HEK293 (cell line): ENCODE results near the gene AGAP3.

Experiments used
- CTCF ChIA-PET: fragments of 350-600 bp; formaldehyde crosslinking; extraction: SDS; loops from one replicate; lab custom pipeline; 2021; ENCODE audit warnings: antibody characterized with exemption; lab: Yijun Ruan, JAX
- POLR2A ChIA-PET: fragments of 300-600 bp; formaldehyde crosslinking; extraction: SDS; loops from one replicate; lab custom pipeline; 2020; ENCODE audit warnings: antibody characterized with exemption, inconsistent platforms; lab: Yijun Ruan, JAX
- H3K27ac ChIP-seq: fragments of 200-500 bp; sonication (Bioruptor generic); 2 replicates; pipeline ENCODE4 v1.5.1; 2014; ENCODE audit warnings: low read depth, low read length, control low read depth, inconsistent platforms; ENCODE audit errors: extremely low read depth
- H3K36me3 ChIP-seq, 2 experiments: fragments of 200-500 bp in 1 of 2; sonication (Bioruptor generic) in 1 of 2; 1 replicate in 1 of 2; 2 replicates in 1 of 2; pipeline ENCODE4 v1.5.1; 2014 to 2017; ENCODE audit warnings: inconsistent platforms in 2 of 2, low read length in 2 of 2; ENCODE audit not compliant: control insufficient read depth in 2 of 2, insufficient read depth in 1 of 2
- H3K4me1 ChIP-seq: fragments of 200-500 bp; sonication (Bioruptor generic); 2 replicates; pipeline ENCODE4 v1.5.1; 2014; ENCODE audit warnings: mild to moderate bottlenecking, low read length, inconsistent platforms; ENCODE audit not compliant: control insufficient read depth, insufficient read depth
- H3K4me3 ChIP-seq: 2 replicates; pipeline ENCODE4 v1.5.1; 2011; ENCODE audit warnings: low read depth, mild to moderate bottlenecking, control low read depth, low read length, moderate library complexity
- H3K9me3 ChIP-seq: fragments of 200-500 bp; sonication (Bioruptor generic); 2 replicates; pipeline ENCODE4 v1.5.1; 2014; ENCODE audit warnings: low read depth, low read length, inconsistent platforms; ENCODE audit not compliant: control insufficient read depth, insufficient read depth
- GLIS1 ChIP-seq: fragments of 450-650 bp; formaldehyde crosslinking; IDR thresholded peaks from 2 replicates; pipeline ENCODE4 v1.5.1; 2016; ENCODE audit warnings: missing biosample characterization, missing genetic modification characterization
- IKZF3 ChIP-seq: fragments of 450-650 bp; IDR thresholded peaks from 2 replicates; pipeline ENCODE4 v1.5.0; 2018; ENCODE audit warnings: missing biosample characterization, mild to moderate bottlenecking, missing genetic modification characterization, moderate library complexity
- MEIS1 ChIP-seq: sonication (generic); formaldehyde crosslinking; IDR thresholded peaks from 2 replicates; pipeline ENCODE4 v1.8.1; 2022; ENCODE audit warnings: missing genetic modification reagents, mild to moderate bottlenecking, borderline replicate concordance
- SCRT2 ChIP-seq: fragments of 450-650 bp; formaldehyde crosslinking; IDR thresholded peaks from 2 replicates; pipeline ENCODE4 v1.5.1; 2016; ENCODE audit warnings: missing biosample characterization, missing genetic modification characterization
- SP2 ChIP-seq: fragments of 450-650 bp; formaldehyde crosslinking; IDR thresholded peaks from 2 replicates; pipeline ENCODE4 v1.5.1; 2016; ENCODE audit warnings: missing biosample characterization, missing genetic modification characterization
- ZBTB8A ChIP-seq: fragments of 450-650 bp; formaldehyde crosslinking; IDR thresholded peaks from 2 replicates; pipeline ENCODE4 v1.5.1; 2016; ENCODE audit warnings: missing biosample characterization, missing genetic modification characterization
- ZFHX2 ChIP-seq: fragments of 450-650 bp; formaldehyde crosslinking; conservative IDR thresholded peaks from 2 replicates; pipeline ENCODE4 v1.5.1; 2016; ENCODE audit warnings: missing biosample characterization, missing genetic modification characterization
- ZIC2 ChIP-seq: fragments of 450-650 bp; formaldehyde crosslinking; IDR thresholded peaks from 2 replicates; pipeline ENCODE4 v1.5.1; 2016; ENCODE audit warnings: missing biosample characterization, missing genetic modification characterization
- ZNF132 ChIP-seq: fragments of 450-650 bp; formaldehyde crosslinking; IDR thresholded peaks from 2 replicates; pipeline ENCODE4 v1.5.1; 2017; ENCODE audit warnings: missing biosample characterization, missing genetic modification characterization, borderline replicate concordance
- ZNF169 ChIP-seq: fragments of 450-650 bp; formaldehyde crosslinking; IDR thresholded peaks from 2 replicates; pipeline ENCODE4 v1.5.1; 2016; ENCODE audit warnings: missing biosample characterization, missing genetic modification characterization
- ZNF2 ChIP-seq: fragments of 450-650 bp; formaldehyde crosslinking; IDR thresholded peaks from 2 replicates; pipeline ENCODE4 v1.5.1; 2016; ENCODE audit warnings: missing biosample characterization, missing genetic modification characterization
- ZNF248 ChIP-seq: fragments of 450-650 bp; formaldehyde crosslinking; IDR thresholded peaks from 2 replicates; pipeline ENCODE4 v1.5.1; 2017; ENCODE audit warnings: missing biosample characterization, missing genetic modification characterization
- ZNF362 ChIP-seq: fragments of 450-650 bp; formaldehyde crosslinking; IDR thresholded peaks from 2 replicates; pipeline ENCODE4 v1.5.1; 2016; ENCODE audit warnings: missing biosample characterization, missing genetic modification characterization
- ZNF48 ChIP-seq: fragments of 450-650 bp; formaldehyde crosslinking; IDR thresholded peaks from 2 replicates; pipeline ENCODE4 v1.5.1; 2016; ENCODE audit warnings: missing biosample characterization, missing genetic modification characterization
- ZNF501 ChIP-seq: fragments of 450-650 bp; formaldehyde crosslinking; IDR thresholded peaks from 2 replicates; pipeline ENCODE4 v1.5.1; 2016; ENCODE audit warnings: missing biosample characterization, missing genetic modification characterization
- ZNF548 ChIP-seq: fragments of 450-650 bp; formaldehyde crosslinking; IDR thresholded peaks from 2 replicates; pipeline ENCODE4 v1.5.1; 2016; ENCODE audit warnings: missing biosample characterization, missing genetic modification characterization
- ZNF600 ChIP-seq: fragments of 450-650 bp; formaldehyde crosslinking; IDR thresholded peaks from 2 replicates; pipeline ENCODE4 v1.5.1; 2016; ENCODE audit warnings: missing biosample characterization, missing genetic modification characterization
- ZNF654 ChIP-seq: fragments of 450-650 bp; formaldehyde crosslinking; IDR thresholded peaks from 2 replicates; pipeline ENCODE4 v1.5.1; 2016; ENCODE audit warnings: low read depth, missing biosample characterization, missing genetic modification characterization
- ZNF707 ChIP-seq: fragments of 450-650 bp; formaldehyde crosslinking; IDR thresholded peaks from 2 replicates; pipeline ENCODE4 v1.5.1; 2016; ENCODE audit warnings: missing biosample characterization, missing genetic modification characterization

AGAP3 gene

GRCh38 chr7:151144387-151144786 lies 58.1 kb downstream of the AGAP3 start:
- Histone ChIP-seq H3K27ac (no peak overlapping the region), H3K36me3 (peaks cover 0 to 56% of the 10 kb centered on the region in 2 experiments; a peak in 1 of 3 replicates), H3K4me1 (no peaks in the 10 kb centered on the region), H3K4me3 (no peak overlapping the region), H3K9me3 (no peaks in the 10 kb centered on the region)
- POLR2A ChIA-PET = interaction anchor here (1.0 kb wide), 1 partner anchor 64 kb away, joined by 3 read pairs; the partner anchor contains the start of gene FASTK
- no peak for TF ChIP-seq ZNF169
- CTCF ChIA-PET = interaction anchor here (0.5 kb wide), 1 partner anchor 792 kb away, joined by 4 read pairs; no protein-coding TSS in a partner anchor

GRCh38 chr7:151146761-151147160 lies 60.5 kb downstream of the AGAP3 start:
- Histone ChIP-seq H3K4me3 (no peak overlapping the region), H3K4me1 (no peaks in the 10 kb centered on the region), H3K27ac (no peak overlapping the region), H3K9me3 (no peaks in the 10 kb centered on the region), H3K36me3 (peaks cover 0 to 32% of the 10 kb centered on the region in 2 experiments; a peak in 1 of 3 replicates)
- CTCF ChIA-PET = interaction anchor here (1.0 to 3.0 kb wide), 5 partner anchors 19 to 168 kb away, joined by 3 to 12 read pairs (median 5); no protein-coding TSS in a partner anchor
- POLR2A ChIA-PET = interaction anchor here (2.4 kb wide), 1 partner anchor 10 kb away, joined by 10 read pairs; no protein-coding TSS in a partner anchor
- TF ChIP-seq ZFHX2 (tag by site-specific recombination) = no peak
- no peak for TF ChIP-seq ZNF548
- TF ChIP-seq ZNF132 (tag by site-specific recombination) = no peak
- no peak for TF ChIP-seq SP2 (tag by site-specific recombination)
- TF ChIP-seq ZNF707 (tag by site-specific recombination) = no peak
- TF ChIP-seq IKZF3 = no peak
- no peak for TF ChIP-seq ZNF501
- no peak for TF ChIP-seq ZNF48
- no peak for TF ChIP-seq ZBTB8A (tag by site-specific recombination)
- peak; percentile 41; the same call in 1 of the 2 replicates for TF ChIP-seq ZNF362 (tag by site-specific recombination)
- TF ChIP-seq MEIS1 = no peak
- no peak for TF ChIP-seq ZNF654 (tag by site-specific recombination)
- TF ChIP-seq ZNF600 (tag by site-specific recombination) = peak; percentile 66; the same call in 1 of the 2 replicates

GRCh38 chr7:151148319-151149259 lies 62.3 kb downstream of the AGAP3 start:
- Histone ChIP-seq H3K4me3 (no peak overlapping the region), H3K4me1 (no peaks in the 10 kb centered on the region), H3K9me3 (no peaks in the 10 kb centered on the region), H3K36me3 (peaks cover 0 to 14% of the 10 kb centered on the region in 2 experiments; a peak in 1 of 3 replicates), H3K27ac (no peak overlapping the region)
- ChIA-PET CTCF (interaction anchor here (0.6 to 3.0 kb wide), 7 partner anchors 16 to 152 kb away, joined by 3 to 12 read pairs (median 3); no protein-coding TSS in a partner anchor), POLR2A (interaction anchor here (2.4 kb wide), 1 partner anchor 9 kb away, joined by 10 read pairs; no protein-coding TSS in a partner anchor)
- TF ChIP-seq ZNF2 (tag by site-specific recombination) (no peak), ZIC2 (tag by site-specific recombination) (peak; percentile 87), SCRT2 (tag by site-specific recombination) (peak; percentile 31)

GRCh38 chr7:151150388-151150787 lies 64.1 kb downstream of the AGAP3 start:
- Histone ChIP-seq H3K36me3 (no peaks in the 10 kb centered on the region), H3K9me3 (no peaks in the 10 kb centered on the region), H3K27ac (no peak overlapping the region), H3K4me1 (no peaks in the 10 kb centered on the region), H3K4me3 (no peak overlapping the region)
- CTCF ChIA-PET = interaction anchor here (1.1 to 1.9 kb wide), 4 partner anchors 13 to 22 kb away, joined by 3 to 6 read pairs (median 4); no protein-coding TSS in a partner anchor
- POLR2A ChIA-PET = no interaction called here
- TF ChIP-seq ZNF248 (tag by site-specific recombination) = no peak
- peak; percentile 24; the same call in 1 of the 2 replicates for TF ChIP-seq GLIS1 (tag by site-specific recombination)
